NCI-H2227 treated with DMSO at 0.1 percent for 48 hours (cell line): ENCODE results near the gene TTC21A.
"Not testable (repeated sequence)": the region's sequence is repeated elsewhere in the genome, so short reads cannot be mapped to it uniquely, and the experiment has no call there.

Experiments used
- DNase-seq: peaks from one replicate; lab custom pipeline; 2025; lab: John Stamatoyannopoulos, UW

TTC21A gene

GRCh38 chr3:39150803-39151631 lies 43.5 kb downstream of the TTC21A start:
- DNase-seq: no peak

DNA sequence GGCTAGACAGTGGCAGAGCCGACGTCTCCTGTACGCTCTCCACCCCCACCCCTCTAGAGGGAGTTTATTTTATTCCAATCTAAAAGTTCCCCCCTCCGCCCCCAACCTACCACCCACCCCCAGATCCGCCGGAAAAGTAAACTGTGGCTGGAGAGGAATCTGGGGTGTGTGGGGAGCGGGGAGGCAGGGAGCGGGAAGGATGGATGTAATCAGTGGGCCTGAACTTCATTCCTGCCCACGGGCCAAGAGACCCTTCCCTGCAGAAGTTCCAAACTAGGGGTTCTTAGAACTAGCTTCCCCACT lies 46.4 kb downstream of the TTC21A start:
- no peak for DNase-seq

- no peak for DNase-seq
Observed at GRCh38 chr3:39154280-39155021, 47.0 kb downstream of the TTC21A start.

GRCh38 chr3:39156421-39156820 lies 48.9 kb downstream of the TTC21A start:
- no peak for DNase-seq

GRCh38 chr3:39157359-39157758 lies 49.9 kb downstream of the TTC21A start:
- DNase-seq: no peak

DNA sequence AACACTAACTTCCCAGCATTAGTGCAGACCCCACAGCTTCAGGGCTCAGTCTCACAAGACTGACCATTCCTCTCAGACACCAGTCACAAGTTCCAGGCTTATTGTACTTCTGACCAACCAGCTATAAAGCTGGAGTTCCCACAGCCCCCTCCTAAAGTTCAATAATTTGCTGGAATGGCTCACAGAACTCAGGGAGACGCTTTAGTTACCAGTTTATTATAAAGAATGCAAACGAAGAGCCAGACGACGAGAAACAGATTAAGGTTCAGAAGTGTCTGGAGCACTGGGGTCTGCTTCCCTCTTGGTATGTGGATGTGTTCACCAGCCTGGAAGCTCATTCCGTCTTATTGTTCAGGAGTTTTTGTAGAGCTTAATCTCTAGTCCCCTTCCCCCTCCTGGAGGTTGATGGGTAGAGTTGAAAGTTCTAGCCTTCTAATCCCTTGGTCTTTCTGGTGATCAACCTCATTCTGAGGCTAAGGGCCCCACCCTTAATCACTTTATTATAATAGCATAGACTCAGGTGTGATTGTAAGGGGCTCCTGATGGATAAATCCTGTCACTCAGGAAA lies 50.8 kb downstream of the TTC21A start:
- no peak for DNase-seq

DNA sequence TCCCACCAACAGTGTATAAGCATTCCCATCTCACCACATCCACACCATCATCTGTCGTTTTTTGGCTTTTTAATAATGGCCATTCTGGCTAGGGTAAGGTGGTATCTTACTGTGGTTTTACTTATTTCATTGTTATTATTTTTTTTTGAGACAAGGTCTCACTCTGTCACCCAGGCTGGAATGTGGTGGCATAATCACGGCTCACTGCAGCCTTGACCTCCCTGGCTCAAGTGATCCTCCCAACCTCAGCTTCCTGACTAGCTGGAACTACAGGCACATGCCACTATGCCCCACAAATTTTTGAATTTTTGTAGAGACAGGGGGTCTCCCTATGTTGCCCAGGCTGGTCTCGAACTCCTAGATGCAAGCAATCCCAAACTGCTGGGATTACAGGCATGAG lies 56.9 kb downstream of the TTC21A start:
- DNase-seq: no peak

DNA sequence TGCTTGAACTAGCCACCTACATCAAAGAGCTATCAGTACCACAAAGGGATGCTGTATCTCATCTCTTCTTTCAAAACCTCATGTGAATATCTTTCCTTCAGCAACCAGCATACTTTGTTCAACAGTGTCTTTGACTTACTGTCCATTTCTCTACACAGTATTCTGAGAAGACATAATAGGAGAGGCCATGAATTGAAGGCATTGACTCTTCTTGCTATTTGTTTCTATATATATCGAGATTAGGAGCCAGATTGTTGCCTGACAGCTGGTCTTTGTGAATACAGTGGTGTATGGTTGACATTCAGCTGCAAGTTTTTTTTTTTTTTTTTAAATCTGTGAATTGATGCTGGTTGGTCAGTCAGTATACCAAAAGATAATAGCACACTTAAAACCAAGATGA lies 58.0 kb downstream of the TTC21A start:
- DNase-seq: no peak

DNA sequence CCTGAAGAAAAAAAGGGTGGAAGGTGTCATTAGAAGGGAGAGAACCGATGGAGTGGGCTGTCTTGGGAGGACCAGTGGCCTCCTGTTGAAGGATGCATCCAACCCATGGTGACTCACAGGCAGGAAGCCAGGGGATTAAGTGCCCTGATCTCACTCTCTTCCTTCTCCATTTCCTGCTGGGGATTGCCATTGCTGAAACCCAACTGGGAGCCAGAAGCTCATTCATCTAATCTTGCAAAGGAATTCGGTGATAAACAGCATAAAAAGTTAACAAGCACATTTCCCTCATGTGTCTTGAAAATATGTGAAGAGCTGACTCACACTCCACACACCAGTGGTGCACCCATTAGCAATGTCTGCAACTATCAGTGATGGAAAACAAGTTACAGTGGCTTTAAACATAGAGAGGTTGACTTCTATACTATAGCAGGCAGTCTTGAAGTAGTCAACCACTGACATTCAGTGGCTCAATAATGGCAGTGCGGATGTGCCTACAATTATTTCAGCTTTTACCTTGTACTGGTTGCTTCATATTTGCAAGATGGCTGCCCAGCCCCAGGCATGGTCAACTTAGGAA lies 58.7 kb downstream of the TTC21A start:
- no peak for DNase-seq

DNA sequence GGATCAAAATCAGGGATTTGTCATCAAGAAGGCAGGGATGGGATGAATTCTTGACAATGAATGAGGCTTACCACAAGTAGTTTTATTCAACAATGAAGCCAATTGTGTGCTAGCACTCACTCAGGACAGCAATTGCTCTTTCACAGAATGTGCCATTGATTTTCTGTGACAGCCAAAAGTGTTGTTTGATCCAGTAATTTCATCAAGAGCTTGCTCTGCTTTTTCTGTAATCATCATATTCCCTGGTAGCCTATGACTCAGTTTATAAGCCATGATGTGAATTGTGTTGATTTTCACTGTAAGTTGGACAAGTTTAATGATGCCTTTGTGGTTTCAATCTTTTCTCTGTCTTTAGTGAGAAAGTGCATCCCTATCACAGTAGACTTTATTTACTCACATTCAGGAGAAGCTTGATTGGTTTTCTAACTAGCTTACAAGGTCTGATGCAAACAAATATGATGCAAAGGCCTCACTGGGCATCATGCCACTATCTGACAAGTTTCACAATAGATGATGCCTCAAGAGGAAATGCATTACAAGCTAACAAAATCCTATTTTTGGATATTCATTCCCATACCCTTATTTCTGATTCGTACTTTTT lies 59.6 kb downstream of the TTC21A start:
- no peak for DNase-seq

GRCh38 chr3:39168156-39168780 lies 60.8 kb downstream of the TTC21A start:
- no peak for DNase-seq

DNA sequence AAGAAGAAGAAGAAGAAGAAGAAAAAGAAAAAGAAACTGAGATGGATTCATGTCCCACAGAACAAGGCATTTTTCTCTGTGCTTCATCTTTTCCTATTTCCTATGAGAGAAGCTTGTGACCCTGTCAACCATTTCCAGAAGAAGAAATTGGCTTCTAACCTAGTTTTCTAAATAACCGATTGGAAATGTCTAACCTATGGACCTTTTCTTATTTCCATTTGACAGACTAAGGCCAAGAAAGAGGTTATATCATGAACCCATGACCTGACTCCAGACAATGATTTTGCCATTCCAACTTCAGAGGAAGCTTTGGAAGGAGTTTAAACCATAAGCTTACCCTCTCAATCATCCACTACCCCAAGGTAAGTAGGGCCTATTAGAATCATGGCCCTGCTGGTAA lies 62.2 kb downstream of the TTC21A start:
- DNase-seq: no peak

DNA sequence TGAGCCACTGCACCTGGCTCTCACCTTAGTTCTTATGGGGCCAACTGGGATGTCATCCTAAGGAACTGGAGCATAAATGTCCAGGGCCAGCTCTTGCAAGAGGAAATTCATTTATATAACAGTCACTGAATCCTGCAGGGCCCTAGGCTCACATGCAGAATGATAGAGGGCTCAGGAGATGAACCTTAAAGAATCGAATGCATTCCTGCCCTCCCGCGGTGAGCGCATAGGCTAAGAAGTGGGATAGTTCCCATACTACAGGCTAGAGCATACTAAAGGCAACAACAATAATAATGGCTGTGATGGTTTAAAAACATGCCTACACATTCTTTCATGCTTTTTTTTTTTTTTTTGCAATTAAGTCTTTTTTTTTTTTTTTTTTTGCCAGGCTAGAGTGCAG lies 63.0 kb downstream of the TTC21A start:
- no peak for DNase-seq

GRCh38 chr3:39170877-39171276 lies 63.4 kb downstream of the TTC21A start:
- DNase-seq: not testable (repeated sequence)

DNA sequence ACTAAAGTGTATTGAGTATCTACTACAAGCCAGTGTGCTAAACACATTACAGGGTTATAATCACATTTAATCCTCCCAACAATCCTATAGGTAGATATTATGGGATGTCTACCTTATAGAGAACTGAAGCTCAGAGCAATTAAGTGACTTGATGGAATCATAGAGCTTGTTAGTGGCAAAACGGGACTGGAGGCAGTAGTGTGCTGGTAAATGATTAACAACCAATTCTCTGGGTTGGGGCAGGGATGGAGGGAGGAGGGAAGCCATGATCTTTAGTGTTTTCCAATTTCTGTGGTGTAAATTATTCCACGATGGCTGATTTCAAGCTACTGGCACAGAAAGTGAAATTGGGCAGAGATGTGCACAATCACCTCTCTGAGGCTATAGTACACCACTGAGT lies 64.4 kb downstream of the TTC21A start:
- no peak for DNase-seq

GRCh38 chr3:39173318-39174125 lies 66.0 kb downstream of the TTC21A start:
- no peak for DNase-seq

- no peak for DNase-seq
Observed at GRCh38 chr3:39176025-39176714, 68.7 kb downstream of the TTC21A start.

DNA sequence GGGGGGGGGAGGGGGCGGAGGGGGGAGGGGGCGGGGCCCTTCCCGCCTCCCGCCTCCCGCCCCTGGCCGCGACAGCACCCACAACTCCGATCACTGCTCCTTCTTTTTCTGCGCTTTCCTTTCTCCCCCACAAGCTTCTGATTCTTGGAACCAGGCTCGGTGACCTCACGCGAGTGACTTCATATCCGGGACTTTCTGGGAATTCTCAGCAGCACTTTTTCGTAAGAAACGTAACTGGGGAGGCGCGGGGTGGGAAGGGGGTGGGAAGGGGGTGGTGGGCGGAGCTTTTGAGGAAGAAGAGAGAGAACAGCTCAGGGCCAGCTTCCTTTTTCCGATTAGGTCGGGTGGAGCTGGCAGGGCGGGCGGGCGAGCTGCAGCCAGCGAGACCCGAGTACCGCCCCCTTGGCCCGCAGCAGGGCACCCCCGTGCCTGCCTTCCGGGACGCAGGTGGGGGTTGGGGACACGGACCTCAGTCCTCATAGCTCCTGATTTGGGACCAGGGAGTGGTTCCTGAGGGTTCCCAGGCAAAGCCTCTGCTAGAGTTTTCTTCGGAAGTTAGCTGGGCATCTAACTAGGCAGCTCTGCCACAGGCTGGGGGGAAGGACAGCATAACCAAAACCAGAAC lies 70.3 kb downstream of the TTC21A start:
- peak; percentile 41 for DNase-seq

DNA sequence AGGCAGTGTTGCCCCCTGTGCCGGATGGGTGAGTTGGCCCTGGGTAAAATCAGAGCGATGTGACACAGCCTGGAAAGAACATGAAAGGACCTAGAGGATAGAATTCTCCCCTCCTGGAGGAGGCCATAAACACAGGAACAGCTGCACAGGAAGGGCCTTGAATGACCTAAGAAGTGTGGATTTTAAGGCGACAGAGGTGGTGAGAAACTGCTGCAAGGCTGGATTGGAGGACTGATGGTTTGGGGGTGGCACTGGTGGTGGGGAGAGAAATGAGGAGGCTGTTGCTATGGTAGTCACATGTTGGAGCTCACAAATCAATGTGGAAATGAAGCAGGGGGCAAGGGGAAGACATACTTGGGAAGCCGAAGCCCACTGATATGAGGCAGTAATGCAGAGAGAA lies 71.1 kb downstream of the TTC21A start:
- no peak for DNase-seq

DNA sequence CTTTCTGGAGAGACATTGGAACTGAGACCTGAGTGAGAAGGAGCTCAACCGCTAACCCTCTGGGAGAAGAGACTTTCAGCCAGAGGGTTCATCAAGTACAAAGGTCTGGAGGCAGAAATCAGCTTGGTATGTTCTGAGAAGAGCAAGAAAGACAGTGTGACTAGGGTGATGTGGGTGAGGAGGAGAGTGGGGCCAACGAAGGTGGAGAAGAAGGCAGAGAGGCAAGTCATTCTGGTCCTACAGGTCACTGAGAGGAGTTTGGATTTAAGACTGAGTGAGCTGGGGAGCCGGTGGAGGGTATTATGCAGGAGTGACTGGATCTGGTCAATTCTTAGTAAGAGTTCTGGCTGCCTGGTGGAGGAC lies 72.7 kb downstream of the TTC21A start:
- no peak for DNase-seq
